Measurements from ENCODE around the gene EPYC. TPM values are rescaled to one million over a fixed set of nuclear protein-coding genes. Genes with fewer than 3 reads are reported as not detected.

The EPYC gene
- total and polyA plus RNA-seq, 2 of the 13 experiments (the other 11 are each of a cell fraction or from before 2014, with no cell fraction given), result not detected

DNA sequence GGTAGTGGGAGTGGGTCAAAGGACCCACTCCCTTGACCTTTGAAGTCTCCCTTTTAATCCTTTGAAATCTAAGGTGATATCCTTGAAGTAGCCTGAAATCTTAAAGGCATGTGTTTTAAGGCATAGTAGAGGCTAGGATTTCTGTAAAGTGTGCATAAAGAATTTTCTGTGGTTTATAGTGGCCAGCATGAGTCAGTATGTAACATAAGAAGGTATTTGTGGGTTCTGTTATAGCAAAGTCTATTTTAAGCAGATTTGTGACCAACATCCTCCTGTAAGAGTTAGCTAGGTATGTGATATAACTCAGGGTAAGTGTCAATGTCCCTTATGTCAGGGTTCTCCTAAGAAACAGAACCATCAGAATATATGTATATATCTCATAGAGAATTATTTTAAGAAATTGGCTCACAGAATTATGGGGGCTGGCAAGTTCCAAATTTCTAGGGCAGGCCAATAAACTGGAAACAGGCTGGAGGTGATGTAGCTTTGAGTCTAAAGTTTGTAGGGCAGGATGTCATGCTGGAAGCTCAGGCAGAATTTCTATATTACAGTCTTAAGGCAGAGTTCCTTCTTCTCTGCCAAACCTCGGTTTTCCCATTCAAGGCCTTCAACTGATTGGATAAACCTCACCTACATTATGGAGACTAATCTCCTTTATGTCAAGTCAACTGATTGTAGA, 18.7 kb upstream of the EPYC start (continued):
- TF ChIP-seq ZNF564 (CRISPR knock-in tag; IDR thresholded peaks at IDR 0.05), result no peak

DNA sequence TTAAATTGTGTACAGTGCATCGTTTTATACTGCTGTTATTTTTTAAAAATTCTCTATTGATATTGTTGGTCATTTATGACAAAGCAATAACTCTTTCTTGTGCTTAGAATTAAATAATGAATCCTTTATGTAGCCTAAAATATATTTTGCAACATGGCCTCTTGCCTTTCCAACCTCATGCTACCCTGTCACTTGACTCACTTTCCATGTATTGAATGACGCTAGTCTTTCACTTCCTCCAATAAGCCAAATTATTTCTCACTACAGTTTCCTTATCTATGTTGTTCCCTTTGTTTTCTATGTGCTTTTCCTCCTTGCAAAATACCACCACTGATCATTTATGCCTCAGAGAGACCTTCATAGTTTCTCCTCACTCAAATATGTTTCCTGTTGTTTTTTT, 16.3 kb upstream of the EPYC start:
- no peaks in the 10 kb centered on the region for H3K27me3 ChIP-seq (ENCODE audit: control insufficient read depth in 1 of 2, insufficient read depth in 2 of 2, low read length in 2 of 2)
- H2AFZ ChIP-seq (ENCODE audit: low read length), result no peak overlapping the region
- no peak for ATAC-seq
- intact Hi-C loops (cut with micrococcal nuclease; ENCODE audit: unreplicated experiment), result no loop called here
- in situ Hi-C loops (cut with HindIII; ENCODE audit: extremely low pct_ligation_motif_present, low pct_unique_long_range_greater_than_20kb), result no loop called here
- DNase-seq (ENCODE audit: low spot score), result no peak
- no peaks in the 10 kb centered on the region for H3K36me3 ChIP-seq (replicated peaks in 1 of 2; ENCODE audit: control insufficient read depth in 1 of 2, insufficient read depth in 2 of 2, low read length in 2 of 2)
- H4K20me1 ChIP-seq (ENCODE audit: insufficient read depth, low read length), result no peaks in the 10 kb centered on the region
- TF ChIP-seq WIZ (CRISPR knock-in tag; IDR thresholded peaks at IDR 0.05), result no peak
- no peak for TF ChIP-seq ZNF839 (CRISPR knock-in tag; IDR thresholded peaks at IDR 0.05; ENCODE audit: borderline replicate concordance)
- no peak for TF ChIP-seq STAG1 (CRISPR knock-in tag; IDR thresholded peaks at IDR 0.05)
- no peak for TF ChIP-seq ZNF121 (CRISPR knock-in tag; IDR thresholded peaks at IDR 0.05)
- TF ChIP-seq, protein P1, sequence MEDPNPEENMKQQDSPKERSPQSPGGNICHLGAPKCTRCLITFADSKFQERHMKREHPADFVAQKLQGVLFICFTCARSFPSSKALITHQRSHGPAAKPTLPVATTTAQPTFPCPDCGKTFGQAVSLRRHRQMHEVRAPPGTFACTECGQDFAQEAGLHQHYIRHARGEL (CRISPR knock-in tag; IDR thresholded peaks at IDR 0.05), result no peak
- TF ChIP-seq ZNF329 (CRISPR knock-in tag; IDR thresholded peaks at IDR 0.05; ENCODE audit: low read depth), result no peak
- TF ChIP-seq MXD4 (CRISPR knock-in tag; IDR thresholded peaks at IDR 0.05), result no peak
- no peak for TF ChIP-seq ZNF619 (CRISPR knock-in tag; IDR thresholded peaks at IDR 0.05)
- TF ChIP-seq, protein P2, sequence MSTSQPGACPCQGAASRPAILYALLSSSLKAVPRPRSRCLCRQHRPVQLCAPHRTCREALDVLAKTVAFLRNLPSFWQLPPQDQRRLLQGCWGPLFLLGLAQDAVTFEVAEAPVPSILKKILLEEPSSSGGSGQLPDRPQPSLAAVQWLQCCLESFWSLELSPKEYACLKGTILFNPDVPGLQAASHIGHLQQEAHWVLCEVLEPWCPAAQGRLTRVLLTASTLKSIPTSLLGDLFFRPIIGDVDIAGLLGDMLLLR (CRISPR knock-in tag; IDR thresholded peaks at IDR 0.05), result no peak
- no peak for TF ChIP-seq REXO4 (CRISPR knock-in tag; IDR thresholded peaks at IDR 0.05; ENCODE audit: borderline replicate concordance)
- no peak for TF ChIP-seq ZNF83 (CRISPR knock-in tag; IDR thresholded peaks at IDR 0.05; ENCODE audit: borderline replicate concordance)
- TF ChIP-seq MTA1 (CRISPR knock-in tag; IDR thresholded peaks at IDR 0.05; ENCODE audit: borderline replicate concordance), result no peak
- TF ChIP-seq CENPT (CRISPR knock-in tag; IDR thresholded peaks at IDR 0.05; ENCODE audit: low read depth), result no peak
- no peak for TF ChIP-seq ZNF317 (CRISPR knock-in tag; IDR thresholded peaks at IDR 0.05)
- TF ChIP-seq ARNTL (CRISPR knock-in tag; IDR thresholded peaks at IDR 0.05), result no peak
- TF ChIP-seq PRPF4 (IDR thresholded peaks at IDR 0.05; ENCODE audit: low read depth, low read length, poor library complexity, severe bottlenecking), result no peak
- no peak for TF ChIP-seq TOE1 (CRISPR knock-in tag; IDR thresholded peaks at IDR 0.05)
- H3K79me2 ChIP-seq (ENCODE audit: insufficient read depth, low read length), result no peaks in the 10 kb centered on the region
- no peak overlapping the region for H3K9ac ChIP-seq (ENCODE audit: insufficient read depth, low read depth, low read length)
- WGBS (ENCODE audit: low lambda C conversion rate), result 0% methylated on average over 2 of the region's 2 CpGs
- no peaks in the 10 kb centered on the region for H3K9me3 ChIP-seq (ENCODE audit: low read length)
- H3K27ac ChIP-seq (ENCODE audit: extremely low read length, insufficient read depth, low read length), result no peak overlapping the region
- H3K4me3 ChIP-seq (replicated peaks in 1 of 3; ENCODE audit: insufficient read depth in 1 of 3, low read depth in 2 of 3, low read length in 3 of 3), result no peak overlapping the region
- H3K4me1 ChIP-seq (ENCODE audit: insufficient read depth, low read length), result no peaks in the 10 kb centered on the region
- CTCF ChIA-PET (ENCODE audit: low intra/inter-chr PET ratio, low total read pairs), result no interaction called here
- BruUV-seq (replicated peaks), result no TSS peak
- FAIRE-seq, result no peak
- POLR2A ChIA-PET, result no interaction called here
- H3K4me2 ChIP-seq (ENCODE audit: low read depth, low read length), result no peak overlapping the region
